LoVo (cell line): ENCODE results near the gene SGF29.
"Not testable (repeated sequence)": the region's sequence is repeated elsewhere in the genome, so short reads cannot be mapped to it uniquely, and the experiment has no call there.

Experiments
- DNase-seq: peaks from one replicate; pipeline ENCODE4 v3.0.0-alpha.2; 2016; ENCODE audit warnings: low spot score

SGF29 gene

DNA sequence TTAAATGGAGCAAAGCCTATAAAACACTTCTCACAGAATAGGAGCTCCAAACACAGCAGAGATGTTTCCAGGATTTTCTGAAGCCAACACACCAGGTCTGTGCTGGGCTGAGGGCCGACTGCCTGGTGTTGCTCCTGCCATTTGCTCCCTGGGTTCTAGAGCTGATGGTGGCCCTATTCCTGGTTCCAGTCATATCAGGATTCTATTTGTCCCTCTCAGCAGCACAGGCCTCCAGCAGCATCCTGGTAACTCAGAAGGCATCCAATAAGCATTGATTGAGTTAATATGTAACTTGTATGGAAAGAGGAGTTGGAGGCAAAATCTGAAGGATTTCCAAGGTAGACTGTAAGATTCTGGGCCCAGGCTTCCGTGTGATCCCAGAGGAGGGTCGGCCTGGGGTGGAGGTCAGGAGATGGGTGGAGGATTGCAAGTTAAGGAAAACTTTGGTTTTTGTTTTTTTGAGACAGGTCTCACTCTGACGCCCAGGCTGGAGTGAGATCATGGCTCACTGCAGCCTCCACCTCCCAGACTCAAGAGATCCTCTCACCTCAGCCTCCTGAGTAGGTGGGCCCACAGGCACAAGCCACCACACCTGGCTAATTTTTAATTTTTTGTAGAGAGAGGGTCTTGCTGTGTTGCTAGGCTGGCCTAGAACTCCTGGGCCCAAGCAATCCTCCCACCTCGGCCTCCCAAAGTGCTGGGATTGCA lies 20.6 kb upstream of the SGF29 start:
- no peak for DNase-seq

DNA sequence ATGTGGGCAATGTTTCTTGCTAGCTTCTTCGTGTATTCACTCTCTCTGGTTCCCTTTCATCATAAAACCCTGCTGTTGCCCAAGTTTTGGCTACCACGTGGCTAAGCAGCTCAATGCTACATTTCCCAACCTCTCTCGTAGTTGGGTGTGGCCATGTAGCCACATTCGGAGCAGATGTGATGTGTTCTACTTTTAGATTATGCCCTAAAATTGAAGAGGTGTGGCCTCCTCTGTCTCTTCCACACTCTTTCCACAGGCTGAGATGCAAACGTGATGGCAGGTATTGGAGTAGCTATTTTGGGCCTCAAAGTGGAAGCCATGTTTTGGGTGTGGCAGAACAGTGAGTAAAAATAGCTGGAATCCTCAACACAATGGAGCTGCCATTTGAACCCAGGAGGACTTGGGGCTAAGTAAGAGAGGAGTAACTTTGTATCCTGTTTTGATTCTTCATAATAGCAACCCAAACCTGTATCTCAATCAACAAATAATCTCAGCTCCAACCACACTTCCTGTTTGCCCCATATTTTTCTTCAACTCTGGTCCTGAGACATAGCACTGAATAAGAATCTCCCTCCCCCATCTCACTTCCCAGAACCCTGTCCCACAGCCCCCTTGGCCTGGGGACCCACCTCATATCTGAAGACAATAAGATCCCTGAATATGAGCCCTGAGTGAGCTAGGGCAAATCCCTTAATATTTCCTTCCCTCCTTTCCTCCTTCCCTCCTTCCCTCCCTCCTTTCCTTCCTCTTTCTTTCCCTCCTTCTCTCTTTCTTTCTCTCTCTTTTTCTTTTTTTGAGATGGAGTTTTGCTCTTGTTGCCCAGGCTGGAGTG lies 19.0 kb upstream of the SGF29 start:
- DNase-seq = no peak

DNA sequence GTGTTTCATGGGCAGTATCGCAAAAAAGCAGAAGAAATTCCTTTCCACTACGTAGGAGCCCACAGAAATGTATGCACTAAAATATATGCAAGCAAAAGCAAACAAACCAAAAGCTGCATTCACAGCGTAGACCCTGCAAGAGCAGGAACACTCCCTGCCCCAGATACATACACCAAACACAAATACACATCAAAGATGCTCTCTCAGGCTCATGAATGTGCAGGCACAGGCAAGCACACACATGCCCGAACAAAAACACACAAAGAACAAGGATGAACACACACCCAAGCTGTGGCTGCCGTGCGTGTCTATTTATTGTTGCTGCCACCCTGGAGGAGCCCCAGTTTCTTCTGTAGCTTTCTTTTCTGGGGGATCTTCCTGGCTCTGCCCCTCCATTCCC lies 16.6 kb upstream of the SGF29 start:
- no peak for DNase-seq

DNA sequence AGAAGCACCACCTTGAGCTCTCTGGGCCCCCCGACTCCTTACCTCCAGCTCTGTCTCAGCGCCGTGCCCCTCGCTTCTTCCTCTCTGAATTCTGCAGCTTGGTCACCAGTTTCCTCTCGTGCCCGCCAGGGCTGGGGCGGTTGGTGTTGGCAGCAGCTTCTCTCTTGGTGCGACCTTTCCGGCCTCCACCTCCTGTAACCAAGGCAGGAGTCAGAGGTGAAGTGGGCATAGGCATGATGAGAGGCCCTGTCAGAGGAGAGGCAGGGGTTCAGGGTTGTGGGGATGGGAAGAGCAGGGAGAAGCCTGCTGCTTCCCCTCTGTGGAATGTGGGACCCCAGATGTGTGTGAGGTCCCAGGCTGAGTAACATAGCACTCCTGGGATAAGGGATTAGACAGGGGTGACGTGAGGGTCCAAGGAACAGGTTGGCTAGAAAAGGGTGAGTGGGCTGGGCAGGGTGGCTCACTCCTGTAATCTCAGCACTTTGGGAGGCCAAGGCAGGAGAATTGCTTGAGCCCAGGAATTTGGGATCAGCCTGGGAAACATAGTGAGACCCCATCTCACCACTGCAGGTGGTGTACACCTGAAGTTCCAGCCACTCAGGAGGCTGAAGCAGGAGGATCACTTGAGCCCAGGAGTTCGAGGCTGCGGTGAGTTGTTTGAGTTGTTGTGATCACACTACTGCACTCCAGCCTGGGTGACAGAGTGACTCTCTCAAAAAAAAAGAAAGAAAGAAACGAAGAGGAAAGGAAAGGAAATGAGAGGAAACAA lies 15.6 kb upstream of the SGF29 start:
- DNase-seq = no peak

DNA sequence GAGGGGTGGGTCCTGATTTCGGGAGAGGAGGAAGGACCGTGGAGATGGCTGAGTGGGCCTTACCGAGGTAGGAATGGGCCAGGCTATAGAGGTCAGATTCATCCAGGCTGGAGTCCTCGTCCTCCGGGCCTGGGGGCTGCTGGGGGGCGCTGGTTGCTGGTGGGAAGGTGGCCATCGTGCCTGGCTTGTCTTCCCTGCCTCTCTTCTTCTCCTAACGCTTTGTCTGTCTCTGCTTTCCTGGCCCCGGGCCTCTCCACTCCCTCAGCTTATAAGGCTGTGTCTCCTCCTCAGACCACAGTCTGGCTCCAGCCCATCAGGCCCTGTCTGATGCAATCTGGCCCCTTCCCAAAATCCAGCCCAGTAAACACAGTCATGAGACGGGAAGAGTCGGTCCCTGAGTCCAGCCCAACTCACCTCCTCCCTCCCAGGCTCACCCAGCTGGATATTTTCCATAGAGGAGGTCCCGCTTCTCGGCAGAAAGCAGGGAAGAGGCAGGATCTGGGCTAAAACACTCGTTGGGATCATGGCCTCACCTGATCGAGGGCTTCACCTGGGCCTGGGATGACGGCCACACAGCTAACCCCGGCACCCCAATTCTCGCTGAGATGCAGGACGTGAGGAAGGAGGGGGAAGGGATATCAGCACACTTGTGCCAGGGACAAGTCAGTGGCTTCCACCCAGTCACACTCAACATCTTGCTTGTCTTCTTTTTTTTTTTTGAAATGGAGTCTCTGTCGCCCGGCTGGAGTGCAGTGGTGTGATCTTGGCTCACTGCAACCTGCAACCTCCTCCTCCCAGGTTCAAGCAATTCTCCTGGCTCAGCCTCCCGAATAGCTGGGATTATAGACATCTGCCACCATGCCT lies 14.8 kb upstream of the SGF29 start, which contains the start of gene NUPR1:
Gene NUPR1 (minus strand): TSS at position 242 of the 864 bp plus-strand sequence. CDS start 67 bp downstream, at position 175.
- DNase-seq = peak; percentile 80

DNA sequence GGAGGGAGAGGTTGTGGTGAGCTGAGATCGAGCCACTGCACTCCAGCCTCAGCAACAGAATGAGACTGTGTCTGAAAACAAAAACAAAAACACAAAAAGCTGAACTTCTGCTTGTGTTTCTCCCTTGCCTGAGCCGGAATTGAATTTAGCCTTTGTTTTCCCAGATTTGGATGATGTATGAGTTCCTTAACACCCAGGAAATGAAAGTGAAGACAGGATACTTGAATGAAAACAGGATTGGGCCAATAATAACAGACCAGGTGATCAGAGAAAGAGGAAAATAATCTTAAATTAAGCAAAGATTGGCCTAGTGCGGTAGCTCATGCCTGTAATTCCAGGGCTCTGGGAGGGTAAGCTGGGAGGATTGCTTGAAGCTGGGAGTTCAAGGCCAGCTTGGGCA lies 13.4 kb upstream of the SGF29 start:
- no peak for DNase-seq

DNA sequence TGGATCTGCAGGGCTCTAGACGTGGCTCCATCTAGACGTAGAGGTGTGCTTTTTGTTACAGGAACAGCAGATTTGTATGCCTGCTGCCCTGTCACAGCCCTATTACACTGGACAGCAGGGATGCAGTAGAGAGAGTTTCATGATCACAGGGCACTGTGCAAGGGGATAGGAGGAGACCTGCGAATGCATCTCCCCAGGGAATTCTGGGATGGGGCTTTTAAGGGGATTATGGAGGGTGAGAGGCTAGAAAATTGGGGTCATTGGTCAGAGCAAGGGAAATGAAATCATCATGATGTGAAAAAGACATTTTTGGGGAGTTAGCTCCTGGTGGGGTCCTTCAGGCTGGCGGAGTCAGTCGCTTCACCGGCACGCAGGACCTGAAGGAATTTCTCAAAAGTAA lies 11.1 kb upstream of the SGF29 start:
- no peak for DNase-seq

DNA sequence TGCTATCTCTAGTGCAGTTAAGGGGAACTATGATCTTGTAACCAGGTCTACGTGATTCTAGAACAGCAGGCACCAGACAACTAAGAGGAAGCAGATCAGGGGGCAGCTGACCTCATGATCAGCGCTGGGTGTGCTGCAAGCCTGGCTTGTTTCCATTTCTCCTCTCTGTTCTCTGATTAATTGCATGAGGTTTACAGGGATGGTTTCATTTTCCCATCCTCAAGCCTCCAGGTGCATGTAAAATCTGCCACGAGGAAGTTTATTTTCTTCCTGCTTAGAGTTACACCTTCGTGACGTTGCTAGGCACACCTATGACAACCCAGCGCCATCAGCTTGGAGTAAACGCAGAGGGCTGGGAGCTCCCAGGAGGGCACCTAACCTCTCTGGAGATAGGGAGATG lies 10.6 kb upstream of the SGF29 start:
- peak; percentile 28 for DNase-seq

DNA sequence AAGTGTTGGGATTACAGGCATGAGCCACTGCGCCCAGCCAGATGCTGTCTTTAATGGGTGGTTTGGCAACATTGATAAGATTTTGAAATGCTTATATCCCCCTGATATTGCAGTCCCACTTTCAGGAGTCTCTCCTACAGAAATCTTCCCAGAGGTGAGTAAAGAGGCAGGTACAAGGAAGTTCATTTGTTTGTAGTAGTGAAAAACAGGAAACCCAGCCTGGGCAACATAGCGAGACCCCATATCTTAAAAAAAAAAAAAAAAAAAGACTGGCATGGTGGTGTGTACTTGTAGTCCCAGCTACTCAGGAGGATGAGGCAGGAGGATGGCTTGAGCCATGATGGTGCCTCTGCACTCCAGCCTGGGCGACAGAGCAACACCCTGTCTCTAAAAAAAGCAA lies 8.7 kb upstream of the SGF29 start:
- DNase-seq = no peak

DNA sequence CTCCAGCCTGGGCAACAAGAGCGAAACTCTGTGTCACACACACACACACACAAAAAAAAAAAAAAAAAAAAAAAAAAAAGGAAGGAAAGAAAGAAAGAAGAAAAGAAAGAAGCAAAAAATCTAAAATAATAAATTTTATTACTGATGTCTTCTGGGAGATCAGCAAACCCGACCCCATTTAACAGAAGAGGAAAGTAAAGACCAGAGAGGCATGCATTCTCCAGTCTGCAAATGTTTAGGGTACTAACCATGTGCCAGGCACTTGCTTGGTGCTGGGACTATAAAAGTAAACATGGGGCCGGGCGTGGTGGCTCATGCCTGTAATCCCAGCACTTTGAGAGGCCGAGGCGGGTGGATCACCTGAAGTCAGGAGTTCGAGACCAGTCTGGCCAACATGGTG lies 7.8 kb upstream of the SGF29 start:
- DNase-seq = not testable (repeated sequence)

DNA sequence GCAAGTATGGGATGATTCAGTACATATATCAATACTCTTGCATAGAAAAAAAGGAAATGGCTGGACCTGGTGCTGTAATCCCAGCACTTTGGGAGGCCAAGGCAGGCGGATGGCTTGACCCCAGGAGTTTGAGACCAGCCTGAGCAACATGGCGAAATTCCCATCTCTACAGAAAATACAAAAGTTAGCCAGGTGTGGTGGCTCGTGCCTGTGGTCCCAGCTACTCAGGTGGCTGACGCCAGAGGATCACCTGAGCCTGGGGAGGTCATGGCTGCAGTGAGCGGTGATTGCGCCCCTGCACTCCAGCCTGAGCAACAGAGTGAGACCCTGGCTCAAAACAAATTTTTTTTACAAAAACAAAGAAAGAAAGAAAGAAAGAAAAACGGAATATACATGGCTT lies 7.1 kb upstream of the SGF29 start:
- no peak for DNase-seq

DNA sequence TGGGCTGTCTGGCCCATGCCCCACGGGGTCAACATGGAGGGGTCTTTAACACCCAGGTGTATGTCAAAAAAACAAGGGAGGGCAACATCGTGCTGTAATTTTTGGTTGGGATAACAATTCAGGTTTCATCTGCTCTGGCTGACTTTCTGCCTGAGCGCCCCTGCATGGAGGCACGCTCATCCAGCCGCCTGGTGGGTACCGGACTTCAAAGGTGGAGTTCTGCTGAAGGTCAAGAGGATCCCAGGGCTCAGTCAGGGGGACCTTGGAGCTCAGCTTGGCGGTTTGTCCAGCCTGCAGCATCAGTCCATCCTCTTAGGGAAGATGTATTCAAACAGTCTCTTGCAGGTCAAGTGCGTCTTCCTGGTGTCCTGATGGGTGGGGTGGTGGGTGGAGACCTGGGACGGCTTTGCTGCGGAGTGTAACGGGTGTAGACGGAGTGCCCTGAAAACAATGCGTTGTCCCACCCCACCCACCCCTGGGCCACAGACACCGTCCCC lies 5.4 kb upstream of the SGF29 start:
- DNase-seq = no peak

DNA sequence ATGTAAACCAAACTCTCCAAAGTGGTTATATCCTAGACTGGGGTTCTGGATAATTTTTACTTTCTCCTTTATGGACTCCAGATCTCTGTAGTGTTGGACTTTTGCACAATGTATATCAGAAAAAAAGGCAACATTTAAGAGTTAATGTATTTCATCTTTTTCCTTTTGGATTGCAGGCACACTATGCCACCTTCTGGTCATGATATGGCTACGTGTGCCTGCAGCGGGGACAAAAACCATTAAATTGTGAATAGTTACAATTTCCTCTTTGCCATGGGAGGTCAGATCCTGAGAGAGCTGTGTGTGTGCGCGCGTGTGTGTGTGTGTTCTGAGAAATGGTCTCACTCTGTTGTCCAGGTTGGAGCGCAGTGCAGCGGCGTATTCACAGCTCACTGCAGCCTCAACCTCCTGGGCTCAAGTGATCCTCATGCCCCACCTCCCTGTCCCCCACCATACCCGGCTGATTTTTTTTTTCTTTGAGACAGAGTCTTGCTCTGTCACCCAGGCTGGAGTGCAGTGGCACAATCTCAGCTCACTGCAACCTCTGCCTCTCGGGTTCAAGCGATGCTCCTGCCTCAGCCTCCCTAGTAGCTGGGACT lies 4.3 kb upstream of the SGF29 start:
- no peak for DNase-seq

DNA sequence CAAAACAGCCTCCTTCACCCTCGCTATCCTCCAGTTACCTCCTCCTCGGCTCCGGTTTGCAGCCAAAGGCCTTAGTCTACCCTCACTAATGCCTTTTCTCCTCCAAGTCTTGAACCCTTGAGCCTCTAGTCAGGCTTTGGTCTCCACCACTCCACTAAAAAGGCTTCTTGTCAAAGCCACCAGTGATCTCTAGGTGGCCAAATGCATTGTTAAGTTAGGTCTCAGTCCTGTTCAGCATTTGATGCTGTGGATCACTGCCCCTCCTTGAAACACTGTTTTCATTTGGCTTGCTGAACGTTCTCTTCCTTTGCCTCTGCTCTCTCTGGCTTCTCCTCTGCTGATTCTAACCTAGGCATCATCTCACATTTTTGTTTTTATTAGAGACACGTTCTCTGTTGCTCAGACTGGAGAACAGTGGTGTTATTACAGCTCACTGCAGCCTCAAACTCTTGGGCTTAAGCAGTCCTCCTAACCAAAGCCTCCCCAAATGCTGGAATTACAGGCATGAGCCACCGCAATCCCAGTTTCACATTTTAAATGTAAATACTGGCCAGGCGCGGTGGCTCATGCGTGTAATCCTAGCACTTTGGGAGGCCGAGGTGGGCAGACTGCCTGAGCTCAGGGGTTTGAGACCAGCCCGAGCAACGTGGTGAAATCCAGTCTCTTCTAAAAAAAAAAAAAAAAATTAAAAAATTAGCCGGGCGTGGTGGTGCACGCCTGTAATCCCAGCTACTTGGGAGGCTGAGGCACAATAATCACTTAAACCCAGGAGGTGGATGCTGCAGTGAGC lies 1.1 kb downstream of the SGF29 start:
- no peak for DNase-seq

DNA sequence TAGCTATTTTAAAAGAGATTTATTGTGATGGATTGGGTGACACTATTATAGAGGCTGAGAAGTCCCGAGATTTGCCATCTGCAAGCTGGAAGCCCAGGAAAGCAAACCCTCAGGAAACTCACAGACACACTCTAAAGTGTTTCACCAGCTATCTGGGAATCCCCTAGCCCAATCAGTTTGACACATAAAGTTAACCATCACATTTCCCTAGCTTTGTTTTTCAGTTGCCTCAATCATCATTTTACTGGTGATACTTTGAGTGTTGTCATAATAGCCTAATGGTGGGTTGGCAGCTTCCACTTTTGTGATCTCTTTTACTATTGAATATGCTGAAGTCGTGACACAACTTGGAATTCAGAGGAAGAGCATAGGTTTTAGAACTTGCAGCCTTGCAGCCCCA lies 1.8 kb downstream of the SGF29 start:
- no peak for DNase-seq

DNA sequence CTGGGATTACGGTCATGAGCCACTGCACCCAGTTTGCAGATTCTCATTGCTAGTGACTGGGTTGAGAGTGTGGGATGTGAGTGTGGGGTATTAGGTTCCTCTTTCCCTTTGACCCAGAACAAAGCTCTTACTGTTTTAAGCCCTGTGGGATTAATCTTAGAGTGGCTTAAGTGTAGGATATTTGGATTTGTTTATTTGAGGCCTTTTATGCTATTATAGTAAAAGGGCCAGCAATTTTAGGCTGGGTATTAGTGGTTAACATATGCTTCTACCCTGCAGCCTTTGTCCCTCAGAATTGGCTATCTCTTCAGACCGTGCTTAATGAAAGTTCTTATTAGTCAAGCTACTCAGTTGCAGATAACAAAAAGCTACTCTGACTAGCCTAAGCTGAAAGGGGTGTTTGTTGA lies 3.2 kb downstream of the SGF29 start:
- no peak for DNase-seq

DNA sequence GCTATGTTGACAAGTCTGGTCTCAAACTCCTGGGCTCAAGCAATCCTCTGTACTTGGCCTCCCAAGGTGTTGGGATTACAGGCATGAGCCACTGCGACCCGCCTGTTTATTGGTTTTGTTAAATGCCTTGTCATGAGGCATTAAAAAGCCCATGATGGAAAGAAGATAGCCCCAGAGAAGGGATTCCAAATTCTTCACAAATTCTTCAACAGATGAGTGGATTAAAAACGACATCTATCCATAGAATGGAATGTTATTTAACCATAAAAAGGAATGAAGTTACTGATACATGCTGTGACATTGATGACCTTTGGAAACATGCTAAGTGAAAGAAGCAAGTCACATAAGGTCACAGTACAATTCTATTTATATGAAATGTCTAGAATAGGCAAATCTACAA lies 4.7 kb downstream of the SGF29 start:
- no peak for DNase-seq

DNA sequence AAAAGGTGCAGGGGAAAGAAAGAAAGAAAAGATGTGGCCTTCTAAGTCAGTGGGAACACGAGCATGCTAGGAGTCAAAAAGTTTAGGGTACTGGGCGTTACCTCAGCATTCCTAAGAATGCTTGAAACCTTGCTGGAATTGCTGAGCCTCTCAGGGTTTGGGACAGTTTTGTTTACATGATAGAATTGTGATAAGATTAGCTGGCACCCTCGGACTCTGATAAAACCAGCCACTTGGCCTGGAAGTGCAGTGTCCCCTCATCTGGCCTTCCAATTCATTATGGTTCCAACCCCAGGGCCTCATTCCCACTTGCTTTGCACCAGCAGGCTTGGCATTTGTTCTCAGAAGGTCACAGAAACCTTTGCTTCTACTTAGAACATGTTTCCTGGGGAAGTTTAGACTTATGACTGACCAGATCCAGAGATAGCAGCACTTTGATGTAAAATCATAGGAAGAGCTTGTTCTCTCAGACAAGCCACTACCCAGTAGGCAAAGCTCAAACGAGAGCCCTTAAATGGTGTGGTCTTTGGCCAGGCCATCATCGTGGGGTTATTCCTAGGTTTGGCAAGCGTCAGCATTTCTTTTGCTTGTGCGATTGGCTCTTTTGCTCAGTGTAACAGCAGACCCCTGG lies 8.0 kb downstream of the SGF29 start:
- no peak for DNase-seq

DNA sequence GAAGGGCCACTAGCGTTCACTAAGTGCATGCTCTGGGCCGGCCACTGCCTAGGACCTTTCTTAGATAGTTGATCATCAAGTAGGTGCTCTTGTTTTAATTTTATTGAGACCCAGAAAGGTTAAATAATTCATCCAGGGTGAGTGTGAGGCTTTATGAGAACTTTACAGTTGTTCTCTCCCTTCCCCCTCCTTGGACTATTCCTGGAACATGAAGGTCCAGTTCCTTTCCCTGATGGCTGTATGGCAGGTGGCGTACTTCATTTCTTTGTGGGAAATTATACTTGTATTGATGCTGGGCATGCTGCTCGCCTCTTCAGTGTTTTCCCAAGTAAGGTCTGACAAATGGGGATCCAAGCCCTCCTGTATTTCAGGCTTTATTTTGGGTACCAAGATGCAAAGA lies 8.5 kb downstream of the SGF29 start:
- no peak for DNase-seq

DNA sequence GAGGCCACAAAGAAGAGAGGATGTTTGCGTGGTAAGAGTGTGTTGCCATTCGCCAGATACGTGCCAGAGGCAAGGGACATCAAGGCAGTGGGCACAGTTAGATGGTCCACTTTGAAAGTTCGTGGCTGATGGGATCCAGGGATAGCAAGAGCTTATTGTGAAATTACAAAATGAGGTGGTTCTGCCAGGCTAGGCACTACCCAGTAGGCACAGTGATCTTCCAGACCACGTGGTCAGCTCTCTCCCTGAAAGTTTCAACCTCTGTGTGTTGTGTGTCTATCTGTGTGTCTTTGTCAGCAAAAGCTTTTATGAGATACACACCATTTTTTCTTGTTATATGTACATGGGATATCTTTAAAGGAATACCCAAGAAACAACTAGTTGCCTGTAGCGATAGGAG lies 9.5 kb downstream of the SGF29 start:
- DNase-seq = no peak
